GM20000 (cell line): ENCODE results near the gene CACNB2.
"Not testable (repeated sequence)": the region's sequence is repeated elsewhere in the genome, so short reads cannot be mapped to it uniquely, and the experiment has no call there.

Experiments used
- DNase-seq: peaks from one replicate; pipeline ENCODE4 v3.0.0; 2012; ENCODE audit warnings: low spot score
- TF ChIP-seq, protein P1 (sequence below): IDR thresholded peaks from 2 replicates; pipeline ENCODE4 v1.5.1; 2012; ENCODE audit warnings: mild to moderate bottlenecking, control low read depth; ENCODE audit errors: extremely low read depth, missing control alignments

The CACNB2 gene

DNA sequence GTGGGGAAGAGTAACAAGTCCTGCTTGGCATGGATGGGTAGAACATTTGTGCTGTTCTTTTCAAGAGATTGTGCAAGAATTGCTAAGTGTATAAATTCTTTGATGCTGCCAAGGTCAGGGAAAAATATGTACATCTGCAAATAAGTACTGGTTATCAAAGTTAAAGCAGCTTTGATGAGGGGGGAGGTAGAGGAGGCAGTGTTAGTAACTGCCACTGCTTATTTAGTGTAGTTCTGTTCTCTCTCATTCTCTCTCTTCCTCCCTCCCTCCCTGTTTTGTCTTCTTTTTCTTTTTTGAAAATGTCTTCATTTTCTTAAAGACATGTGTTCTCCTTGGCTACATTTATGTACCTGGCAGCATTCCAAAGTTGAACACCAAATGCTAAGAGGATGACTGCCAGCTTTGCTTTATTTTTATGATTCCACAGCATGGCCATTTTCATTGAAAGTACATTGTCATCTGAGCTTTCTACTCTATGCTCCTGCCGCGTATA, 18.6 kb downstream of the CACNB2 start:
- TF ChIP-seq, protein P1, sequence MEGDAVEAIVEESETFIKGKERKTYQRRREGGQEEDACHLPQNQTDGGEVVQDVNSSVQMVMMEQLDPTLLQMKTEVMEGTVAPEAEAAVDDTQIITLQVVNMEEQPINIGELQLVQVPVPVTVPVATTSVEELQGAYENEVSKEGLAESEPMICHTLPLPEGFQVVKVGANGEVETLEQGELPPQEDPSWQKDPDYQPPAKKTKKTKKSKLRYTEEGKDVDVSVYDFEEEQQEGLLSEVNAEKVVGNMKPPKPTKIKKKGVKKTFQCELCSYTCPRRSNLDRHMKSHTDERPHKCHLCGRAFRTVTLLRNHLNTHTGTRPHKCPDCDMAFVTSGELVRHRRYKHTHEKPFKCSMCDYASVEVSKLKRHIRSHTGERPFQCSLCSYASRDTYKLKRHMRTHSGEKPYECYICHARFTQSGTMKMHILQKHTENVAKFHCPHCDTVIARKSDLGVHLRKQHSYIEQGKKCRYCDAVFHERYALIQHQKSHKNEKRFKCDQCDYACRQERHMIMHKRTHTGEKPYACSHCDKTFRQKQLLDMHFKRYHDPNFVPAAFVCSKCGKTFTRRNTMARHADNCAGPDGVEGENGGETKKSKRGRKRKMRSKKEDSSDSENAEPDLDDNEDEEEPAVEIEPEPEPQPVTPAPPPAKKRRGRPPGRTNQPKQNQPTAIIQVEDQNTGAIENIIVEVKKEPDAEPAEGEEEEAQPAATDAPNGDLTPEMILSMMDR = no peak
- DNase-seq = no peak

DNA sequence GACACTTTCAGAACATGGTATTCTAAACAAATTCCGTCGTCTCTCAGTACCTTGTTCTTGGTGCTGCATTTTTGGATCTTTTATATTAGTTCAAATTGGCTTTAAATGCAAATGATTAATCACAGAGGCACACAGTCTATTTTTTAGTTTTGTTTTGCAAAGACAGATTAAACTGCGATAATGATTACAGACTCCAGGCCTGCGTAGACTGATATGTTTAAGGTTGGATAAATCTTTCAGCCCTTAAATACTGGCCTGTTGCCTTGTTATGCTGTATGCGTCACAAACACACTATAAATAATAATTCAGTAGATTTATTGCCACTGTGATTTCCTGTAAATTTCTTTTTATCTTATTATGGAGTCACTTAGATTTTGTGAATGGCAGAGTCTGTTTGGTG, 19.3 kb downstream of the CACNB2 start:
- TF ChIP-seq, protein P1 = no peak
- DNase-seq = no peak

DNA sequence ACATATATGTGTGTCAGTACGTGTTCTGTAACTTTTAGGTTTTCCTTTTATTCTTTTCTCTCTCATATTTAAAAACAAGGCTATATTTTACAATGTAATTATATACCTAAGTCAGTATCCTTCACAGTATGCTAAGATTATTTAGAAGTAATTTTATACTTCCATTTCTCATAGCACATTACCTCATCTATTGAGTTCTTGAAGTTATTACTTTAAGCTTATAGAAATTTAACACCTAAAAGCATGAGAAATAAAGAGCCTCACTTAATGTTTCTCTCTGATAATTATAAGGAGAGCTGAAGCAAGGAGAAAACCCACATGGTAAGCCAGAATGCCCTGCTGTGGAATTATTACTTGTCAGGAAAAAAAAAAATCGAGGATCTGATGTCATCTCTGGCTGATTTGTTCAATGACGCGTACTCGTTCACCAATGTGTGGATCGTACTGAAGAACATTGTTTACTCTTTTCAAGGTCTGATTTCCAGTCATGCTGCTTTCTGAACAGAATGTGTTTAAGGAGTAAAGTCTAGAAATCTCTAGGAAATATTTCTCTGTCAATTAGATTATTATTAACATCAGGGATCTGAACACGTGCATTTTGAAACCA, 21.9 kb downstream of the CACNB2 start:
- no peak for DNase-seq
- TF ChIP-seq, protein P1 = no peak

DNA sequence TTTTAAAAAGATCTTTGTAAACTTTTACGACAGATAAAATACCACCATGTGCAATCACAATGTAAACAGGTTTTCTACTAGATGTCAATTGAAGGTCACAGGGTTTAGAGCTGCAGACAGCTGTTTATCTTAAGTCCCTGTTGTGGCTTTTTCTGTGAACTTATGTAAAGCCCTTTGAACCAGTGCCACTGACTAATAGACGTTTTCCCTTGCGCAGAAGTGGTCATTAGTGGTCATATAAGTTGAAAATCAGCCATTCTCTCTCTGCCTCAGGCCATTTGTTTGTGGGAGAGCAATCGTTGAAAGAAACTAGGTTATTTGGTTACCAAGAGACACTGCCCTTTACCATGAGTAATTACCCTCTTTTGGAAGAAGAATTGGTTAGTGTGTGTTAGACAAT, 23.9 kb downstream of the CACNB2 start:
- TF ChIP-seq, protein P1 = no peak
- no peak for DNase-seq

- TF ChIP-seq, protein P1 = no peak
- no peak for DNase-seq
Observed at GRCh38 chr10:18164748-18165361, 24.6 kb downstream of the CACNB2 start.

- no peak for DNase-seq
- TF ChIP-seq, protein P1 = no peak
Observed at GRCh38 chr10:18178854-18179483, 38.7 kb downstream of the CACNB2 start.

DNA sequence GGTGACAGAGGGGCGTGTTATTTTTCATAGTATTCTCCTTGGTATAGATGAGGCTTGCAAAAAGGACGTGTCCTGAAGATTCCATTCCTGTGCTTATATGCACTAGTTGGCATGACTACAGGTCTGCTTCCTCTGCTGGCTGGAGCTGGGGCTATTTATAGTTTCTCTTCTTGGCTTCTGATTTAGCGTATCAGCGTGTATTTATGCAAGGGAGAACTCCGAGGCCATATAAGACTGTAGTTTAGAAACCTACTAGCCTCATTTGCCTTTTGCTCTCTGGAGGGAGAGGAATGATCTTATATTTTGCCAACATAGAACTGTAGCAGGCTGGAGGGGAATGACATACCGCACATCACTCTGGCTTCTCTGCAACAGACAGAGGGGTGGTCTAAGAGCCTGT, 39.7 kb downstream of the CACNB2 start:
- TF ChIP-seq, protein P1 = no peak
- DNase-seq = no peak

DNA sequence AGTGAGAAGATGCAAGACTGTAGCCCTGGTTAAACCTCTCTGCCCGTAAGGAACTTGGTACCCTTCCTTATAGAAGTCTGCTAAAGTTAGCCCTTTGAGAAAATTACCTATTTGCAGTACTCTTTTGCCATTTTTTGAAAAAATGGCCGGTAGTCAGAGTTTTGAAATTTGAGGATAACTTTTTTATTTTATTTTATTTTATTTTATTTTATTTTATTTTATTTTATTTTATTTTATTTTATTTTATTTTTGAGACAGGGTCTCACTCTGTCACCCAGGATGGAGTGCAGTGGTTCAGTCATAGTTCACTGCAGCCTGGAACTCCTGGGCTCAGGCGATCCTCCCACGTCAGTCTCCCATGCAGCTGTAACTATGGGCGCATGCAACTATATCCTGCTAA, 41.2 kb downstream of the CACNB2 start:
- DNase-seq = not testable (repeated sequence)
